IMR-90 (cell line): ENCODE results near the gene ZNF607. TPM values are rescaled to one million over a fixed set of nuclear protein-coding genes. Genes with fewer than 3 reads are reported as not detected.

Source experiments
- ATAC-seq: fragments of 200-7000 bp; cut with Tn5 transposase; 2 replicates; pipeline ENCODE4 v1.9.1; 2020; ENCODE audit warnings: low read depth, mild to moderate bottlenecking, moderate library complexity
- BruUV-seq: library from RNA; stranded (reverse); fragments of 400-500 nt; replicated peaks from 2 replicates; lab custom pipeline; 2021; lab: Mats Ljungman, UMichigan
- CTCF ChIA-PET: fragments of 300-600 bp; formaldehyde crosslinking; extraction: SDS; loops from one replicate; lab custom pipeline; 2021; ENCODE audit warnings: antibody characterized with exemption; lab: Yijun Ruan, JAX
- POLR2A ChIA-PET: fragments of 300-600 bp; sonication (Branson Sonifier 250); formaldehyde crosslinking; loops from one replicate; lab custom pipeline; 2022; ENCODE audit warnings: antibody characterized with exemption; ENCODE audit not compliant: unreplicated experiment; lab: Charles Lee
- DNase-seq: peaks from one replicate; pipeline ENCODE4 v3.0.0; 2013
- H2AFZ ChIP-seq: replicated peaks from 2 replicates; pipeline ENCODE3; 2013; ENCODE audit warnings: low read length, mild to moderate bottlenecking; ENCODE audit not compliant: poor library complexity
- H2AK5ac ChIP-seq: 2 replicates; pipeline ENCODE4 v1.6.1; 2013; ENCODE audit warnings: low read depth, low read length, inconsistent platforms
- H2AK9ac ChIP-seq: replicated peaks from 2 replicates; pipeline ENCODE3; 2013; ENCODE audit warnings: mild to moderate bottlenecking, low read depth, low read length, moderate library complexity; ENCODE audit not compliant: poor library complexity
- H2BK120ac ChIP-seq: 2 replicates; pipeline ENCODE4 v1.6.1; 2013; ENCODE audit warnings: low read depth, low read length, inconsistent platforms
- H2BK15ac ChIP-seq: 3 replicates; pipeline ENCODE4 v1.6.1; 2013; ENCODE audit warnings: low read depth, low read length, inconsistent platforms
- H2BK20ac ChIP-seq: 2 replicates; pipeline ENCODE4 v1.6.1; 2013; ENCODE audit warnings: low read depth, mild to moderate bottlenecking, inconsistent platforms, low read length, moderate library complexity
- H2BK5ac ChIP-seq: 2 replicates; pipeline ENCODE4 v1.6.1; 2013; ENCODE audit warnings: mild to moderate bottlenecking, low read depth, low read length, inconsistent platforms; ENCODE audit not compliant: poor library complexity, severe bottlenecking
- H3K14ac ChIP-seq: replicated peaks from 2 replicates; pipeline ENCODE4 v1.6.1; 2013; ENCODE audit warnings: low read depth, low read length, inconsistent platforms
- H3K18ac ChIP-seq: 2 replicates; pipeline ENCODE4 v1.6.1; 2013; ENCODE audit warnings: low read depth, low read length, control low read depth
- H3K23ac ChIP-seq: 2 replicates; pipeline ENCODE4 v1.6.1; 2013; ENCODE audit warnings: low read depth, low read length, inconsistent platforms
- H3K27ac ChIP-seq: 2 replicates; pipeline ENCODE4 v1.5.1; 2013; ENCODE audit warnings: mild to moderate bottlenecking, control low read depth, low read length; ENCODE audit not compliant: insufficient read depth
- H3K27me3 ChIP-seq: 2 replicates; pipeline ENCODE4 v1.6.1; 2013; ENCODE audit warnings: low read length; ENCODE audit not compliant: control insufficient read depth, insufficient read depth
- H3K36me3 ChIP-seq: 2 replicates; pipeline ENCODE4 v1.6.1; 2013; ENCODE audit warnings: low read length, mixed read lengths; ENCODE audit not compliant: control insufficient read depth, insufficient read depth
- H3K4ac ChIP-seq: 2 replicates; pipeline ENCODE4 v1.6.1; 2013; ENCODE audit warnings: low read depth, low read length, inconsistent platforms
- H3K4me1 ChIP-seq: 2 replicates; pipeline ENCODE4 v1.6.1; 2013; ENCODE audit warnings: low read length, mixed read lengths; ENCODE audit not compliant: control insufficient read depth, insufficient read depth
- H3K4me2 ChIP-seq: 2 replicates; pipeline ENCODE4 v1.6.1; 2013; ENCODE audit warnings: low read depth, mild to moderate bottlenecking, control low read depth, low read length, moderate library complexity
- H3K4me3 ChIP-seq: 2 replicates; pipeline ENCODE4 v1.5.1; 2013; ENCODE audit warnings: low read depth, mild to moderate bottlenecking, control low read depth, low read length, moderate library complexity; ENCODE audit not compliant: insufficient read depth
- H3K56ac ChIP-seq: 2 replicates; pipeline ENCODE4 v1.6.1; 2013; ENCODE audit warnings: low read length, inconsistent platforms; ENCODE audit not compliant: insufficient read depth; ENCODE audit errors: extremely low read depth
- H3K79me1 ChIP-seq, 2 experiments: 2 replicates each; pipeline ENCODE4 v1.6.1; 2013; ENCODE audit warnings: low read length in 2 of 2, inconsistent platforms in 1 of 2, low read depth in 1 of 2
- H3K9ac ChIP-seq: 2 replicates; pipeline ENCODE4 v1.6.1; 2013; ENCODE audit warnings: low read depth, low read length, control low read depth
- H3K9me1 ChIP-seq: 2 replicates; pipeline ENCODE4 v1.6.1; 2013; ENCODE audit warnings: low read length, inconsistent platforms; ENCODE audit not compliant: insufficient read depth
- H3K9me3 ChIP-seq: 2 replicates; pipeline ENCODE4 v1.6.1; 2013; ENCODE audit warnings: low read length; ENCODE audit not compliant: control insufficient read depth, insufficient read depth
- H4K20me1 ChIP-seq: 2 replicates; pipeline ENCODE4 v1.6.1; 2013; ENCODE audit warnings: low read length, inconsistent platforms; ENCODE audit not compliant: insufficient read depth
- H4K5ac ChIP-seq: 2 replicates; pipeline ENCODE4 v1.6.1; 2013; ENCODE audit warnings: mild to moderate bottlenecking, low read depth, low read length, control low read depth
- H4K8ac ChIP-seq, 2 experiments: 2 replicates each; pipeline ENCODE4 v1.6.1; 2013; ENCODE audit warnings: low read depth in 2 of 2, low read length in 2 of 2, control low read depth in 1 of 2, inconsistent platforms in 1 of 2
- H4K91ac ChIP-seq: 2 replicates; pipeline ENCODE4 v1.6.1; 2013; ENCODE audit warnings: low read depth, low read length, inconsistent platforms; ENCODE audit not compliant: insufficient read depth
- BHLHE40 ChIP-seq: fragments of 150-350 bp; IDR thresholded peaks from 2 replicates; pipeline ENCODE4 v1.6.1; 2016; ENCODE audit warnings: mild to moderate bottlenecking, low read depth, low read length
- CEBPB ChIP-seq: IDR thresholded peaks from 2 replicates; pipeline ENCODE4 v1.6.1; 2012; ENCODE audit warnings: low read depth, low read length, improper control_type of control experiment
- CHD1 ChIP-seq: IDR thresholded peaks from 2 replicates; pipeline ENCODE4 v1.6.1; 2012; ENCODE audit warnings: low read depth, low read length, improper control_type of control experiment
- CTCF ChIP-seq: conservative IDR thresholded peaks from 2 replicates; pipeline ENCODE4 v1.5.1; 2012; ENCODE audit warnings: mild to moderate bottlenecking, low read depth, low read length, improper control_type of control experiment
- ELK1 ChIP-seq: fragments of 150-350 bp; IDR thresholded peaks from 2 replicates; pipeline ENCODE4 v1.6.1; 2016; ENCODE audit warnings: low read depth, mild to moderate bottlenecking, low read length, moderate library complexity, borderline replicate concordance
- FOS ChIP-seq: fragments of 150-350 bp; IDR thresholded peaks from 2 replicates; pipeline ENCODE4 v1.6.1; 2016; ENCODE audit warnings: low read depth, low read length
- MAFK ChIP-seq: IDR thresholded peaks from 2 replicates; pipeline ENCODE4 v1.6.1; 2012; ENCODE audit warnings: low read depth, low read length, improper control_type of control experiment
- MAZ ChIP-seq: IDR thresholded peaks from 2 replicates; pipeline ENCODE4 v1.6.1; 2012; ENCODE audit warnings: low read depth, mild to moderate bottlenecking, low read length, improper control_type of control experiment, moderate library complexity, borderline replicate concordance
- MXI1 ChIP-seq: IDR thresholded peaks from 2 replicates; pipeline ENCODE4 v1.6.1; 2012; ENCODE audit warnings: low read depth, mild to moderate bottlenecking, low read length, moderate library complexity, borderline replicate concordance
- NFE2L2 ChIP-seq: fragments of 150-350 bp; IDR thresholded peaks from 2 replicates; pipeline ENCODE4 v1.6.1; 2016; ENCODE audit warnings: low read depth, mild to moderate bottlenecking, low read length
- RAD21 ChIP-seq: IDR thresholded peaks from 2 replicates; pipeline ENCODE4 v1.6.1; 2012; ENCODE audit warnings: low read length, improper control_type of control experiment
- RCOR1 ChIP-seq: IDR thresholded peaks from 2 replicates; pipeline ENCODE4 v1.6.1; 2012; ENCODE audit warnings: mild to moderate bottlenecking, low read length, improper control_type of control experiment; ENCODE audit not compliant: insufficient replicate concordance
- RFX5 ChIP-seq: IDR thresholded peaks from 2 replicates; pipeline ENCODE4 v1.8.0; 2012; ENCODE audit warnings: low read depth, mild to moderate bottlenecking, low read length, moderate library complexity
- SMC3 ChIP-seq: fragments of 150-350 bp; IDR thresholded peaks from 2 replicates; pipeline ENCODE4 v1.6.1; 2016; ENCODE audit warnings: low read depth, mild to moderate bottlenecking, antibody characterized with exemption, low read length, moderate library complexity
- USF2 ChIP-seq: fragments of 150-350 bp; IDR thresholded peaks from 2 replicates; pipeline ENCODE4 v1.6.1; 2017; ENCODE audit warnings: mild to moderate bottlenecking, antibody characterized with exemption, low read length, low read depth
- WGBS, 2 experiments: methylation state at CpG; one replicate each; pipeline versions ENCODE4 v1.1.5 to v1.1.7; 2013; ENCODE audit warnings: missing lambda C conversion rate in 2 of 2; ENCODE audit not compliant: insufficient read length in 1 of 2; ENCODE audit errors: extremely low coverage in 2 of 2; 5-methylcytosine and 5-hydroxymethylcytosine counted together
- dilution Hi-C: fragments of 300-500 bp; cut with HindIII; formaldehyde crosslinking; loops from one replicate; pipeline ENCODE4 v1.14.3; 2018; ENCODE audit warnings: low sequenced_read_pairs; ENCODE audit not compliant: unreplicated experiment
- in situ Hi-C: fragments of 300-500 bp; cut with MboI; formaldehyde crosslinking; loops from 3 replicates; pipeline ENCODE4 v1.14.3; 2019; ENCODE audit warnings: low sequenced_read_pairs, inconsistent platforms, mixed read lengths
- intact Hi-C: fragments of 100-400 bp; cut with micrococcal nuclease; formaldehyde crosslinking; loops from 2 replicates; pipeline ENCODE4 v1.10.0; 2022
- polyA plus RNA-seq, 3 experiments: library from polyadenylated mRNA; depleted of rRNA; stranded (reverse); fragments of >200 nt; gene quantifications; 2 replicates each; pipeline ENCODE4 v1.2.3, GENCODE V29; 2012; ENCODE audit warnings: low replicate concordance in 1 of 3
- total RNA-seq: library from RNA; depleted of rRNA; stranded (reverse); fragments of >200 nt; gene quantifications from 2 replicates; pipeline ENCODE4 v1.2.3, GENCODE V29; 2012

ZNF607 gene
- total and polyA plus RNA-seq, 2 of the 4 experiments (the other 2 are of a cell fraction) = 1.2 to 2.7 TPM

- DNase-seq = no peak
- Histone ChIP-seq H3K9ac (no peak overlapping the region), H3K27ac (no peak overlapping the region), H4K91ac (no peak overlapping the region), H4K20me1 (no peaks in the 10 kb centered on the region), H3K4me3 (no peak overlapping the region), H3K4me1 (no peaks in the 10 kb centered on the region; the same call in 1 of the 2 replicates), H4K8ac (no peak overlapping the region), H2BK120ac (no peak overlapping the region), H2BK15ac (no peak overlapping the region), H2BK5ac (no peak overlapping the region), H3K36me3 (peaks cover 11% of the 10 kb centered on the region), H3K9me1 (no peaks in the 10 kb centered on the region), H2BK20ac (no peak overlapping the region), H2AK5ac (no peak overlapping the region), H3K27me3 (no peaks in the 10 kb centered on the region), H2AK9ac (no peak overlapping the region), H3K4ac (no peak overlapping the region), H3K9me3 (peaks cover 21% of the 10 kb centered on the region), H2AFZ (no peak overlapping the region), H3K18ac (no peak overlapping the region), H3K14ac (no peak overlapping the region), H3K23ac (no peak overlapping the region), H3K4me2 (no peak overlapping the region), H3K79me1 (peaks cover 0 to 3% of the 10 kb centered on the region in 2 experiments; a peak in 1 of 4 replicates), H4K5ac (no peak overlapping the region), H3K56ac (no peak overlapping the region)
- ChIA-PET CTCF (no interaction called here), POLR2A (no interaction called here)
- in situ Hi-C loops = no loop called here
- no TSS peak for BruUV-seq
- no CpG with 5 or more reads among the region's 3 CpGs for WGBS, 2 experiments
- intact Hi-C loops = loop anchor here (10.0 kb wide), 1 partner anchor 231 kb away; the partner anchor contains the start of genes ZNF569 and ZNF570
- dilution Hi-C loops = no loop called here
- no peak for ATAC-seq
- TF ChIP-seq CEBPB (no peak), RFX5 (no peak), NFE2L2 (no peak), ELK1 (no peak), USF2 (no peak), CTCF (no peak), MXI1 (no peak), FOS (no peak), MAZ (no peak), RAD21 (no peak), SMC3 (no peak), BHLHE40 (no peak), MAFK (no peak), CHD1 (no peak), RCOR1 (no peak)
These were observed 24.2 kb downstream of the ZNF607 start for GRCh38 chr19:37695144-37695899.
